Measurements from ENCODE around the gene ZNF763.
A peak's percentile ranks its signal among the peaks of the same experiment; 100 is the strongest.
"Not testable (repeated sequence)": the region's sequence is repeated elsewhere in the genome, so short reads cannot be mapped to it uniquely, and the experiment has no call there.

Gene ZNF763

DNA sequence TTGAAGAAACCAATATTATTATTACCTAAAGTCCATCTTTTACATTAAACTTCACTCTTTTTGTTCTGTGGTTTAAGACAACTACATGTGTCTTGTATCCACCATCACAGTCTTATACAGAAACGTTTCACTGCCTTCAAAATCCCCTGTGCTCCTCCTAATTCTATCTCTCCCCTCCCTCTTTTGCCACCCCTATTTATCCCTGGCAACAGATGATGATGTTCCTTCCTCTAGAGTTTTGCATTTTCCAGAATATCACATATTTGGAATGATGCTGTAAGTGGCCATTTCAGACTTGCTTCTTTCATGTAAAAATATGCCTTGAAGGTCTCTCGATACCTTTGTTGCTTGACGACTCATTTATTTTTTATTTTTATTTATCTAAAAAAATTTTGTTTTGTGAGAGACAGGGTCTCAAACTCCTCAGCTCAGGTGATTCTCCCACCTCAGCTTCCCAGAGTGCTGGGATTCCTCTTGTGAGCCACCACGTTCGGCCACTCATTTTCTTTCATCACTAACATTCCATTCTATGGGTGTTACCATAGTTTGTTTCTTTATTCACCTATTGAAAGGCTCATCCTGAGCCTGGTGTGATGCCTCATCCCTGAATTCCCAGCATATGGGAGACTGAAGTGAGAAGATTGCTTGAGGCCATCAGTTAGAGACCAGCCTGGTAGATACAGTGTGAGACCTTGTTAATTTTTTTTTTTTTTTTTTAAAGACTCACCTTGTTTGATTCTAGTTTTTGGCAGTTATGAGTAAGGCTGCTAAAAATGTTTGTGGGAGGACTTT lies 8.4 kb downstream of the ZNF763 start:
- no peak for DNase-seq (ENCODE audit: low spot score)

- DNase-seq (ENCODE audit: low spot score) = no peak
These were observed 13.8 kb downstream of the ZNF763 start for GRCh38 chr19:11978492-11979100.

DNA sequence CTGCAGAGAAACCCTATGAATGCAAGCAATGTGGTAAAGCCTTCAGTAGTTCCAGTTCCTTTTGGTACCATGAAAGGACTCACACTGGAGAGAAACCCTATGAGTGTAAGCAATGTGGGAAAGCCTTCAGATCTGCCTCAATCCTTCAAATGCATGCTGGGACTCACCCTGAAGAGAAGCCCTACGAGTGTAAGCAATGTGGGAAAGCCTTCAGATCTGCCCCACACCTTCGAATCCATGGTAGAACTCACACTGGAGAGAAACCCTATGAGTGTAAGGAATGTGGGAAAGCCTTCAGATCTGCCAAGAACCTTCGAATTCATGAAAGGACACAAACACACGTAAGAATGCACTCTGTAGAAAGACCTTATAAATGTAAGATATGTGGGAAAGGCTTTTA lies 14.7 kb downstream of the ZNF763 start:
- DNase-seq (ENCODE audit: low spot score) = no peak

DNA sequence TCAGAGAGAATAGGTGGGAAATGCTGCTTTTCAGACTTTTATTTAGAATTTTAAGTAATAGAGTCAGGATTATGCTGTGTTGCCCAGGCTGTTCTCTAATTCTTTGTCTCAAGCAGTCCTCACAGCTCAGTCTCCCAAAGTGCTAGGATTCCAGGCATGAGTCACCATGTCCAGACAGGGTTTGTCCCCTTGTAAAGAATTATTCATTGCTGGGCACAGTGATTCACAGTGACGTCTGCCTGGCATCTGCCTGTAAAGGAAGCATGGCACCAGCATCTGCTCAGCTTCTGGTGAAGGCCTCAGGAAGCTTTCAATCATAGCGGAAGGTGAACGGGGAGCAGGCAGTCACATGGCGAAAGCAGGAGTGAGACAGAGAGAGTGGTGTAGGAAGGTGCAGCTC lies 17.7 kb downstream of the ZNF763 start:
- DNase-seq (ENCODE audit: low spot score) = no peak

DNA sequence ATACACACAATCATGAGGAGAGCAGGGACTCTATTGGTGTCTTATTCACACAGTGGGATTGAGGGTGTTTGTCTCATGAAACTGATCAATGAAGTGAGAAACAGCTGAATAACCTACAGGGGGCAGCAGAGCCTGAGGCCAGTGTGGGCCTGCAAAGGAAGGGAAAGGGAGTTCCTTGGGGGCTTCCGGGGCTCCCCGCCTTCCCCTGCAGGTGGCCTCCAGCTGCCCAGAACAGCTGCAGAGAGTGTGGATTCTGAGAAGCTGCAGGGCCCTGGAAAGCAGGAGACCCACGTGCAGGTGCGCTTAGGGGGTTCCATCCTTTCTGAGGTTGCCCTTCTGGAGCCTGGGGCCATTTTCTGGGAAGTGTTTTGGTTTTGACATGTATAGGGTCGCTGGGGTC lies 20.1 kb downstream of the ZNF763 start:
- peak; percentile 71 for DNase-seq (ENCODE audit: low spot score)

DNA sequence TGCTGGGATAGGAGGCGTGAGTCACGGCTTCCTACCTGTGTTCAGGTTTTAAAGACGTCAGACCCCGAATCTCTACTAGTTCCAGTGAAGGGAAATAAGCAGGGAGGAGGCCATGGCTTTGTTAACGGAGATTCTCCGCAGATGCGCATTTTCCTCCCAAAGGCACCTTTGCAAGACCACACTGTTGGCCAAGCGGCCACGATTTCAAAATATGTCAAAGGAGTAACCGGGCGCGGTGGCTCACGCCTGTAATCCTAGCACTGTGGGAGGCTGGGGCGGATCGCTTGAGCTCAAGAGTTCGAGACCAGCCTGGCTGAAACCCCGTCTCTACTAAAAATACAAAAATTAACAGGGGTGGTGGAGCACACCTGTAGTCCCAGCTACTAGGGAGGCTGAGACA lies 21.9 kb downstream of the ZNF763 start:
- DNase-seq (ENCODE audit: low spot score) = no peak

DNA sequence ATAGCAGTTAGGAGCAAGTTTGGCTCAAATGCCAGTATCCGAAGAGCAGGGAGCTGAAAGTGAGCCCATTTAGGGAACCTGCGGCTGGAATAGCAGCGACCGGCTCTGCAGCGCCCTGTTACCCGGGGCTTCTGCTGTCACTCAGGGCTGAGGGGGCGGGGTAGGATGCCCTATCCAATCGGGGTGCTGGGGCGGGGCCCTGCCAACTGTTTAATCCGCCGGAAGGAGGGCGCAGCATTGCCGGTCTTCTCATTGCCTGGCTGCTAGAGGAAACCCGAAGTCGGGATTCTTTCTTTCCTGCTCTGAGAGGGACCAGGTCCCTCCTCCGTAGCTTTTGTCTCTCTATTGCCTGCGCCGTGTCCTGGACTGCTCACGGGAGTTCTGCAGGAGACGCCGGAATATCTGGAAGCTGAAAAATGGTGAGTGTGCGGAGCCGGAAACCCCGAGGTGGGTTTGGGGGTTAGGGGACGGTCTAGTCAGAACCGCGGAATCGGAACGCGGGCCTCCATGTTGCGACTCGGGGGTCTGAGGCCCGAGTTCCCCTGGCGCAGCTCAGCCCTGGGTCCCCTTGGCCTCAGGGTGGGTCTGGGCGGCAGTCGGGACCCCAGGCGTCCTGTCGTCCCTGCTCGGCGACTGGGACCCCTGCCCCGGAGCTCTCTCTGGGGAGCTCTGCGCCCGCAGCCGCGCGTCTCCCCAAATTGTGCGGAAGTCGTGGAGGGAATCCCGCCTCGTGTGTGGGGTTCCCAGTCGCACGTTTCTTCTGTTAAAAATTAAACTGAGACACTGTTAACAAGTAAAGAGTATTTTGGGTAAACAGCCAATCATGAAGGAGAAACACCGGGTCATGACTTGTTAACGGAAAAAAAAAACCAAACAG lies 22.8 kb downstream of the ZNF763 start:
- DNase-seq (ENCODE audit: low spot score) = peak; percentile 95

GRCh38 chr19:11989112-11989456 lies 24.2 kb downstream of the ZNF763 start:
- DNase-seq (ENCODE audit: low spot score) = no peak

DNA sequence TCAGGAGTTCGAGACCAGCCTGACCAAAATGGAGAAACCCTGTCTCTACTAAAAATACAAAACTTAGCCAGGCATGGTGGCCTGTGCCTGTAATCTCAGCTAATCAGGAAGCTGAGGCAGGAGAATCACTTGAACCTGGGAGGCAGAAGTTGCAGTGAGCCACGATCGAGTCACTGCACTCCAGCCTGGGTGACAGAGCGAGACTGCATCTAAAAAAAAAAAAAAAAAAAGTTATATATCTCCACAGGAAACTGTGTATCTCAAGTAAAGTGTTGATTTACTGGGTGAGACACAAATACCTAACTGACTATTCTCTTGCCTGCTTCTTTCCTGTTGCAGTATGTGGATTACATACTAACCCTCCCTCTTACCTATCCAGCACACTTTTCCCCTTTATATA lies 27.1 kb downstream of the ZNF763 start:
- DNase-seq (ENCODE audit: low spot score) = not testable (repeated sequence)

DNA sequence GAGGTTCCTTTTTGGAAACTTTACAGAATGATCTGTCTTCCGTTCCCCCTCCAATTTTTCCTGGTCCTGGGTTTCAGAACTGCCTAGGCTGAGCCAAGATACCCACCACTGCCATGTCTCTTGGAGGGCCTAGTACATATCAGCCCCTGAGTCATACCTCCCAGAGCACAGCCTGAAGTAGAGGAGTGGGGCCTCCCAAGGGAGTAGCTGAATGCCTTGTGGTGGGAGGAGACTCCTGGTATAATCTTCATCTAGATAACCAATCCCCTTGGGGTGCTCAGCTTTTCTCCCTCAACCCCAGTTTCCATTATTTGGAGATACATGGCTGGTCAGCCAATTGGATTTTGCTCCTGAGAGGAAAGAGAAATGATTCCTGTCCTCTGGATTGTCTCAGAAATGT lies 30.3 kb downstream of the ZNF763 start:
- DNase-seq (ENCODE audit: low spot score) = peak; percentile 29

DNA sequence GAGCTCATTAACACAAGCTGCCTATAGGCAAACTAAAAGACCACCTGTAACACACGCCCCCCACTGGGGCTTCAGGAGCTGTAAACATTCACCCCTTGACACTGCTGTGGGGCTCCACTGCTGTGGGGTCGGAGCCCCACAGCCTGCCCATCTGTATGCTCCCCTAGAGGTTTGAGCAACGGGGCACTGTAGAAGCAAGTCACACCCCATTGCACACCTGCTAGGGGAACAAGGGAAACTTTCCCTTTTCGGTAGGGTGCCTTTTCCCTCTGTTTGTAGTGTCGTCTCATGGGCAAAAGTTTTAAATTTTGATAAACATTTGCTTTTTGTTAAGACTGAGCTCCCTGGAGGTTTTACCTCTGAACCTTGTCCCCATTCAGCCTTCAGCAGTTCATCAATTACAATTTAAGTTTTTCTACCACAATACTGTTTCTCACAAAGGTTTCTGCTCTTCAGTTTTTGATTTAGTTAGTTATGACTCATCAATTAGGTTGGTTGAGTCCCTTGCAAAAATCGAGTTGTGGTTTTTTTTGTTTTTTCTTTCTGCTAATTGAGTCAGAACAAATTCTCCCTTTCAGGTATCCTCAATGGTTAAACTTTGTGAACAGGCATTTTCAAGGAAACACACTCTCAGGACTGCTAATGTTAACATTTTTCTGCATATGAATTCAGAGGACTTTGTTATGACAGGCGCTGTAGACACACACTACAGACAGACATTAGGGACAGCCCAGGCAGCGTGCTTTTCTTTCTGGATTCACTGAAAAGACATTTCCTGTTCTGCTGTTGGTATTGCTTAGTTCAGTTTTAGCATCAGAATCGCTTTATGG lies 35.5 kb downstream of the ZNF763 start:
- DNase-seq (ENCODE audit: low spot score) = no peak

DNA sequence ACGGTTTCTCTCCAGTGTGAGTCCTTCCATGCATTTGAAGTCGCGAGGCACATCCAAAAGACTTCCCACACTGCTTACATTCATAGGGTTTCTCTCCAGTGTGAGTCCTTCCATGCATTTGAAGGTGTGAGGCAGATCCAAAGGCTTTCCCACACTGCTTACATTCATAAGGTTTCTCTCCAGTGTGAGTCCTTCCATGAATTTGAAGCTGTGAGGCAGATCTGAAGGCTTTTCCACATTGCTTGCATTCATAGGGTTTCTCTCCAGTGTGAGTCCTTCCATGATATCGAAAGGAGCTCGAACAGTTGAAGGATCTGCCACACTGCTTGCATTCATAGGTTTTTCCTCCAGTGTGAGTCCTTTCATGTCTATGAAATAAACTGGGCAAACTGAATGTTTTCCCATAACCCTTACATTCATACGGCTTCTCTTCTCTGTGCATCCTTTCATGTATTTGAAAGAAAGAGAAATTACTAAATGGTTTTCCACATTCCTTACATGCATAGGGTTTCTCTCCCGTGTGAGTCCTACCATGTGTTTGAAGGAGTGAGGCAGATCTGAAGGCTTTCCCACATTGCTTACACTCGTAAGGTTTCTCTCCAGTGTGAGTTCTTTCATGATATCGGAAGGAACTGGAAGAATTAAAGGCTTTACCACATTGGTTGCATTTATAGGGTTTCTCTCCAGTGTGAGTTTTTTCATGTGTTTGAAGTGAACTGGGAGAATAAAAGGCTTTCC lies 50.3 kb downstream of the ZNF763 start:
- no peak for DNase-seq (ENCODE audit: low spot score)

- no peak for DNase-seq (ENCODE audit: low spot score)
These were observed 50.9 kb downstream of the ZNF763 start for GRCh38 chr19:12015753-12016116.

All from iPS-NIHi11 (cell line).